Amniotic stem cell (primary cell): Measurements from ENCODE around the gene PODXL2.

Source experiments
- DNase-seq: peaks from one replicate; lab custom pipeline; 2025; lab: John Stamatoyannopoulos, UW

The PODXL2 gene

DNA sequence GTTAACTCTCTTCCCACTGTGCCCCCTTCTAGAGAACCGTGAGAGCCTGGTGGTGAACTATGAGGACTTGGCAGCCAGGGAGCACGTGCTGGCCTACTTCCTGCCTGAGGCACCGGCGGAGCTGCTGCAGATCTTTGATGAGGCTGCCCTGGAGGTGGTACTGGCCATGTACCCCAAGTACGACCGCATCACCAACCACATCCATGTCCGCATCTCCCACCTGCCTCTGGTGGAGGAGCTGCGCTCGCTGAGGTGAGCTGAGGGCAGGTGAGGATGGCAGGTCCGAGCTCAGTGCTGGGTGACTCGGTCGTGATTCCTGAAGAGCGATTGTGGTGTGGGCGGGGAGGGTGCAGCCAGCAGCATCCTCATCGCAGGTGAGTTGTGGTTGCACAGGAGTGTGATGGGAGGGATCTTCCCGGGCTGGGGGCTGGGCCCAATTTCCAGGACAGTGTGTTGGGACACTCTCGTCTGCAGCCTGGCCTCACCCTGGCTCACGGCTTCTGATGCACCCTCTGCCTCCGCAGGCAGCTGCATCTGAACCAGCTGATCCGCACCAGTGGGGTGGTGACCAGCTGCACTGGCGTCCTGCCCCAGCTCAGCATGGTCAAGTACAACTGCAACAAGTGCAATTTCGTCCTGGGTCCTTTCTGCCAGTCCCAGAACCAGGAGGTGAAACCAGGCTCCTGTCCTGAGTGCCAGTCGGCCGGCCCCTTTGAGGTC is 22.7 kb upstream of the PODXL2 start:
- DNase-seq: no peak

DNA sequence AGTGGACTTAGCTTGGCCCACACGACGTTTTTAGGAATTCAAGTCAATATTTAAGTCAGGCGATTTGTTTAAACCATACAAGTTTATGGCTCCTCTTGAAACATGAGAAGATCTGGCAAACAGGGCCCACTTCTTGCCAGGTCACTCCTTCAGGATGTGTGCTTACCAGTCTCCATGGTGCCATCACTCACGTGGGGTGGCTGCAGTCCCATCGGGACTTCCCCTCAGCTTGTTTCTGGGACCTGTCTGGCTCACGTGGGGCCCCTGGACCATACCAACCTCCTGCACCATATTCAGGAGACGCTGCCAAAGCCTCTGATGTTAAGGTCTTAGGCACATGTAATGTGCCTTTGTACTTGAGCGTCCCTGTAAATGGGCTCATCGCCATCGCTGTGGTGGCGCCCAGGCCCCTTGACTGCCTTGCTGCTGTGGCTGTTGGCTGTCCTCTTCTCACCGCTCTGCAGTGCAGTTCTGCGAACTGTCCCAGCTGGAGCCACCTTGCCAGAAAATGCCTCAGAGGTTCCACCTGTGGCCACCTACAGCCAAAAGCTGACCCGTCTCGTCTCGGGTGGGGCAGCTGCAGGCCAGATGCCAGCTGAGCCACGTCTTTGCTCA is 21.9 kb upstream of the PODXL2 start:
- DNase-seq: no peak

DNA sequence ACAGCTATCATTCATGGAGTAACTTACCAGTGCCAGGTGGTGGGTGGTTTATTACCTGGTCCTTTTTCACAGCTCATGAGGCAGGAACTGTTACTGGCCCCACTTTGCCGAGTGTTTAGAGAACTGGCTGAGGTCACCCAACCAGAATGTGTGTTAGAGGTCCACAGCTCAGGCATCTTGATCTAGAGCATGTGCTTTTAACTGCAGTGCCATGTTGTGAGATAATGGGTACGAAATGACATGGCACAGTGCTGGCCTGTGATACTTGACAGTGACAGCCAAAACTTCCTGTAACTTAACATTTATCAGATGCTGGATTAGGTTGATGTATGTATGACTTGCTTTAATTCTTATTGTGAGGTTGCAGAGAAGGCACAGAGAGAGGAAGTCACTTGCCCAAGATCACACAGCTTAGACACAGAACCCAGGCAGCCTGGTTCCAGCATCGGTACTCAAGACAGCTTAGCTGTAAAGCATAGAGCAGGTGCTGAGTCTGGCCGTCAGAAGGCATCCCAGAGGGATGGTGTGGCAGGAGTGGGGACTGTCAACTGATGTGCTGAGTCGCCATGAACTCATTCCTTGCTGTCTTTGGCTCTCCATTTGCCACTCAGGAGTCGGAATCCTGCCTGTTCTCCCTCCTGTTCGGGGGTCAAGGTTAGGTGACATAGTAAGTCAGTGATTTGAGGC is 21.2 kb upstream of the PODXL2 start:
- no peak for DNase-seq

DNA sequence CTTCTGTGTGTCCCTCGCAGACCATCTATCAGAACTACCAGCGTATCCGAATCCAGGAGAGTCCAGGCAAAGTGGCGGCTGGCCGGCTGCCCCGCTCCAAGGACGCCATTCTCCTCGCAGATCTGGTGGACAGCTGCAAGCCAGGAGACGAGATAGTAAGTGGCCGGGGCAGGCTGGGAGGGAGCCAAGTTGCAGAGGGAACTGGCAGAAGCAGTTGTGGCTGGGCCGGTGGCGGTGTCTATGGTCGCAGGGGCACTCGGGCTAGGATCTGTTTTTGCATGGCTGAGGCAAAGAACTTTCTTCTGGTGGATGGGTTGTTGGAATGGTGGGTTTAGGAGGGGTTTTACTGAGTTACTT is 20.6 kb upstream of the PODXL2 start:
- no peak for DNase-seq

DNA sequence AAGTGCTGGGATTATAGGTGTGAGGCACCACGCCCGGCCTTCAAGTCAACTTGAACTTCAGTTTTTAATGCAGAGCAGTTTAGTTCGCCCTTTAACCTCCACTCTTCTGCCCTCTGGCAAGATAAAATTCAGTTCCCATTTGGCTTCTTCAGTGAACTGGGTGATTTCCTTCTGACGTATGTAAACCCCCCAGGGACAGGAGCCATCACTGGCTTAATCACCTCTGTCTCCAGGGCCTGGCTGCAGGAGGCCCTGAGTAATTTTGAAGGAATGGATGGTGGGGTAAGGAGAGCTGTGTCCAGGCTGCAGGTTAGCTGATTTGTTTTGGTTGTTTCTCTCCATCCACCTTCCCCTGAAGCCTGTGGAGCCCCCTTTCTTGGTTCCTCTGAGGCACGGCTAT is 18.9 kb upstream of the PODXL2 start:
- DNase-seq: no peak

DNA sequence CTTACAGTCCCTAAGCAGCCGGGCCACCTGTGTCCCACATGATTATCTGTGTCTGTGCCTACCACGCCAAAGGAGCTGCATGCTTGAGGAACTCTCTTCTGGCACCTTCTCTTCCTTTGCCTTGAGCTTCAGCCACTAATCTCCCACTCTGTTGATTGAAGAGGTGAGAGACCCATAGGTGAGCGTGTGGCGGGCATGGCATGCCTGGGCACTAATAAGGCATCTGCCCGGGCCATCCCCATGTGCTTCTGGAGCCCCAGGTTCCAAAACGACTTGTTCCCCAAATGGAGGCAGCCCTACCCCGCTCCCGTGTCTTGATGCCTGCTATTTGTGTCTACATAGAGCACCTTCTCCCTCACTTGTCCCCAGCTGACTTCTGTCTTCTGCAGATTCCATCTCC is 17.7 kb upstream of the PODXL2 start:
- DNase-seq: no peak

DNA sequence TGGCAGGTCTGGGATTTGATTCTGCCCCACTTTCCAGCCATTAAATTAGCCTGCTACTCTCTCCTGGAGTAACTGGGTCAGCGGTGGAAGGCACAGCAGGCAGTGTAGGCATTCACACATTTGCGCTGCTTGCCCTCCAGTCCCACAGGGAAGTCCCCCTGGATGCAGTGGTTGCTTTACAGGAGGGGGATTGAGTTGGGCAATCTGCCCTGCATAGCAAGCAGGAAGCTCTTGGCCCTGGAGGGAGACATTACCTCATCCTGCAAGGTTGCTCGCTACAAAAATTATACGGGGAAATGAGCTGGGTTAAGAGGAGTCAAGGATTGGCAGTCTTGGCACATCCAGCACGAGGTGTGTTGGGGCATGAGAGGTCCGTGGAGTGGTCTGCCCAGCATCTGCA is 16.0 kb upstream of the PODXL2 start:
- DNase-seq: no peak

DNA sequence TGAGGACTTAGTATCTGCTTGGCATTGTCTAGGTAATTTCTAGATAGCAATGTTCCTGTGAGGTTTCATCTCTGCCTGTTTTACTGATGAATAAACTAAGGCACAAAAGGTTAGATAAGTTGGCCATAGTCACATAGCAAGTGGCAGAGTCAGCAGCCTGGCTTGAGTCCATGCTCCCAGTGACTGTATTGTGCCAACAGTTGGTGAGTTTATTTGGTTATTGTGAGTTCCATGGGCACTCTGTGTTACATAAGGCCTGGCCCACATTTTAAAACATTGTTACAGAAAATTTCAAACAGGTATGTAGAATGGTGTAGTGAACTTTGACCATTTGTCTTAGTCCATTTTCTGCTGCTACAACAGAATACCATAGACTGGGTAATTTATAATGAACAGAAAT is 15.6 kb upstream of the PODXL2 start:
- no peak for DNase-seq

DNA sequence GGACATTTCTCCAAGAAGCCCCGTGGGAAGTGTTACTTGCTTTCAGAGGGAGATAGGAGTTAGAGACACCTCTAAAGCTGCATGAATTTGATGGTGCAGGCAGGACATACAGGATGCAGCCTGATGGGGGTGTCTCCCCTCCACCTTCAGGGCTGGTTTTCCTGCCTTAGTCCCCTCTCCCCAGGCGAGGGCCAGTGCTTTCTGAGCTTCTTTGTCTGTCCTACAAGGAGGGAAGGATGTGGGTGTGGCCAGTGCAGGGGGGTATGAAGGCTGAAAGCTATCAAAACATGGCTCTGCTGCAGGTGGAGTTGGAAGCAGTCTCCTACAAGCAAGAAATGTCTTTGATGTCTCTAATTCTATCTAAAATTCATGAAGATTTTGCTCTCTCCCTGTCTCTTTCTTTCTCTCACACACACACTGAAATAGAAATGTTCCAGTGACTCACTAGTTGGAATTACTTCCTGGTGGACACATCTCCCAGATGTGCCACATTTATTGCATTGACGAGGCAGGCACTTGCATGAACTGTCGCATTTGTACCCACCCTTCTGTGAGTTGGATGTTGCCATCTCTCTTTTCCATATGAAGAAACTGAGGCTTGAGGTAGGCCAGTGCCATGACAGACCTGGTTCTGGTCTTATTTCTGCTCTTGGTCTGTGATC is 13.9 kb upstream of the PODXL2 start:
- no peak for DNase-seq

DNA sequence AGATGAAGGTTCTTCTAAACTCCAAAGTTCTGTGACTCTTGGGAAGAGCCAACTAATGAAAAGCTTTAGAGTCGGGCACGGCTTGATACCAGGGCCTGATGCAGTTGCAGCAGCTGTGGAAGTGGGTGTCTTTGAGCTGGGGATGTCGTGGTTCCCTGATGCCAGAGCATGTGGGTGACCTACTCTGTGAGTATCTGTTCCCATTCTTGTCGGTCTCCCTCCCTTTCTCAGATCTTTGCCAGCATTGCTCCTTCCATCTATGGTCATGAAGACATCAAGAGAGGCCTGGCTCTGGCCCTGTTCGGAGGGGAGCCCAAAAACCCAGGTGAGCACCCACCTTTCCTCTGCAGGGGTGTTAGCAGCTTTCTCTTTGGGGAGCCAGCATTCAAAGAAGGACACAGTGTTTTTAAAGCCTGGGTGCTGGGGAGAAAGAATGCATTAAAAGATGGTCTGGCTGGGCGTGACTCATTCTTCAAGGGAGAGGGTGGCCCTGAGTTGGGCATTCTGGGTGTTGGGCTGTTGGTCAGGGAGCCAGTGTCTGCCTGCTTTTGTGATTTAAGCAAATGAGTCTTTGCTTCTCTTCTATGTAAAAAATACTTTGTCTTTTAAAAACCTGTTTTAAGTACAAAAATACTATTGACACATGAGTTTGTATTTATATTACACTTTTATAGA is 13.2 kb upstream of the PODXL2 start:
- DNase-seq: no peak

DNA sequence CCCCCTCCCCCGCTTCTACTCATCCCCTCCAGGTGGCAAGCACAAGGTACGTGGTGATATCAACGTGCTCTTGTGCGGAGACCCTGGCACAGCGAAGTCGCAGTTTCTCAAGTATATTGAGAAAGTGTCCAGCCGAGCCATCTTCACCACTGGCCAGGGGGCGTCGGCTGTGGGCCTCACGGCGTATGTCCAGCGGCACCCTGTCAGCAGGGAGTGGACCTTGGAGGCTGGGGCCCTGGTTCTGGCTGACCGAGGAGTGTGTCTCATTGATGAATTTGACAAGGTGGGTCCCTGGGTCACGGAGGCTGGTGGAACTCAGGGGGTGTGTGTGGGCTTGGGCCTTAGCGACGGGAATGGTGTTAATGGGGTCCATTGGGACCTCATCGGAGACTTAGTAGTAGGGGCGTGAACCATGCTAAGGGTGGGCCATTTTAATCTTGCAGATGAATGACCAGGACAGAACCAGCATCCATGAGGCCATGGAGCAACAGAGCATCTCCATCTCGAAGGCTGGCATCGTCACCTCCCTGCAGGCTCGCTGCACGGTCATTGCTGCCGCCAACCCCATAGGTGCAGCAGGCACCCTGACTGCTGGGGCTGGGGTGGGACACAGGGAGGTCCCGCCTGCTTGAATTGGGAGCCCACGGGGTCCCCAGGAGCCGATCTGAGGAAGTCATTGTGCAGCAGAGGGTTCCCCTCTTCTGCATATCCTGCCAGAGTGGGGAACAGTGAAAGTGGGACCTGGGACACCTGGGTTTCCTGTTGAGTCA is 12.0 kb upstream of the PODXL2 start:
- DNase-seq: no peak

DNA sequence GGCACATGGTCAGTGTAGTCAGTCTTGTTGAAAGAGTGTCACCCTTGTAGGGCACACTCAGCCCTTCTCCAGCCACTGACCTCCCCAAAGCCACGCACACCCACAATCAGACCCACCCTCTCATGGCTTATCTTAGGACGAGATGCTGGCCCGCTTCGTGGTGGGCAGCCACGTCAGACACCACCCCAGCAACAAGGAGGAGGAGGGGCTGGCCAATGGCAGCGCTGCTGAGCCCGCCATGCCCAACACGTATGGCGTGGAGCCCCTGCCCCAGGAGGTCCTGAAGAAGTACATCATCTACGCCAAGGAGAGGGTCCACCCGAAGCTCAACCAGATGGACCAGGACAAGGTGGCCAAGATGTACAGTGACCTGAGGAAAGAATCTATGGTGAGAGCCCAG is 10.1 kb upstream of the PODXL2 start:
- DNase-seq: no peak

DNA sequence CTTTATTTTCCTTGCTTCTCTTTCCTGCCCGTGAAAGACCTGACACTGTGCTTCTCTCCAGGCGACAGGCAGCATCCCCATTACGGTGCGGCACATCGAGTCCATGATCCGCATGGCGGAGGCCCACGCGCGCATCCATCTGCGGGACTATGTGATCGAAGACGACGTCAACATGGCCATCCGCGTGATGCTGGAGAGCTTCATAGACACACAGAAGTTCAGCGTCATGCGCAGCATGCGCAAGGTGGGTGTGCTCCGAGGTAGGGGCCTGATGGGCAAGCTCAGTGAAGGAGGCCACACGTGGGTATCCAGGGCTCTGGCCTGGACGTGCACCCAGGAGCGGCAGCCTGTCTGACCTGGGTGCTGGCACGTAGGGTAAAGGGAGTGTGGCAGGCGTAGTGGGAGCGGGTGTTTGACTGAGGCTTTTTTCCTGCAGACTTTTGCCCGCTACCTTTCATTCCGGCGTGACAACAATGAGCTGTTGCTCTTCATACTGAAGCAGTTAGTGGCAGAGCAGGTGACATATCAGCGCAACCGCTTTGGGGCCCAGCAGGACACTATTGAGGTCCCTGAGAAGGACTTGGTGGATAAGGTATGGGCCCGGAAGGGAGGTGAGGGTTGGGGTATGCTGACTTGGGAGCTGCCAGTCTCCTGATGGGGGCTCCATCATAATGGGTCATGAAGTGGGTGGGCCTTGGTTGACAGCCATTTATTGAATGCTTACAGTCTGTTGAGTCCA is 8.2 kb upstream of the PODXL2 start:
- no peak for DNase-seq

DNA sequence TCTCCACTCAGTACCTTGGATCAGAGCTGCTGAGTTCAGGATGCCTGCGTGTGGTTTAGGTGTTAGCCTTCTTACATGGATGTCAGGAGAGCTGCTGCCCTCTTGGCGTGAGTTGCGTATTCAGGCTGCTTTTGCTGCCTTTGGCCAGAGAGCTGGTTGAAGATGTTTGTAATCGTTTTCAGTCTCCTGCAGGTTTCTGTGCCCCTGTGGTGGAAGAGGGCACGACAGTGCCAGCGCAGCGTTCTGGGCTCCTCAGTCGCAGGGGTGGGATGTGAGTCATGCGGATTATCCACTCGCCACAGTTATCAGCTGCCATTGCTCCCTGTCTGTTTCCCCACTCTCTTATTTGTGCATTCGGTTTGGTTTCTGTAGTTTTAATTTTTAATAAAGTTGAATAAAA is 7.0 kb upstream of the PODXL2 start:
- no peak for DNase-seq

DNA sequence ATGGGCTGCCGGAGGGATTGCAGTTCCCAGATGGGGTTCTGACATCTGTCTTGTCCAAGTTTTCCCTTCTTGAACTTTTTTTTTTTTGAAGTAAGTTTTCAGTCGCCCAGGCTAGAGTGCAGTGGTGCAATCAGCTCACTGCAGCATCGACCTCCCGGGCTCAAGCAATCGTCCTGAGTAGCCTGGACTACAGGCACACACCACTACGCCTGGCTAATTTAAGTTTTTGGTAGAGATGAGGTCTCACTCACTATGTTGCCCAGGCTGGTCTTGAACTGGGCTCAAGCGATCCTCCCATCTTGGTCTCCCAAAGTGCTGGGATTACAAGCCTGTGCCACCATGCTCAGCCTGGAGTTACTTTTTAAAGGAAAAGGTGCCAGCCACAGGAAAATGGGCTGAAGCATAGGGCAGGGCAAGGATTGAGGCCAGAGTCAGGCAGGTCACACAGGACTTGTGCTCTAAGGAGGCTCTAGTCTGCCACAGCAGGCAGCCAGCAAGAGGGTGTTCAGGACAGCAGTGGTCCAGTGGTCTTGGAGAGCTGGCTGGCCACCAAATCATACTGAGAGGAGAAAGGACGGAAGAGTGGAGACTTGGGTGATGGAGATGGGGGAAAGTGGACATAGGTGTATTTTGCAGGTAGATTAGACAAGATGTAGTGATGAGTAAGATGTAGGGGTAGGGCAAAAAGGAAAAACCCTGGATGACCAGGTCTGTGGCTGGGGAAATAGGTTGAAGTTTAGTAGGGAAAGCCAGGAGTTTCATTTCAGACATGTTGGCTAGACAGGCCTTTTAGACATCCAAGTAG is 6.0 kb upstream of the PODXL2 start:
- DNase-seq: no peak

DNA sequence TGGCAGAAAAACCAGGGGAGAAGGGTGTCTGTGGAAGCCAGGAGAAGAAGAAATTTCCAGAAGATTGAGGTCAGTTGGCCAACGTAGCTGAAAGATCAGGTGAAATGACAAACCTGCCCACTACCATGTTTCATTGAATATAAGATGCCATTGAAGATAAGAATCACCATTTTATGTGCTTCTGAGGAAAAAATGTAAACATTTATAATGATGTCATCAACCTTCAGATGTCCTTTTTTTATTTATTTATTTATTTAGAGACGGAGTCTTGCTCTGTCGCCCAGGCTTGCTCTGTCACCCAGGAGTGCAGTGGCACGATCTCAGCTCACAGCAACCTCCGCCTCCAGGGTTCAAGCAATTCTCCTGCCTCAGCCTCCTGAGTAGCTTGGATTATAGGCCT is 4.9 kb upstream of the PODXL2 start:
- DNase-seq: no peak

DNA sequence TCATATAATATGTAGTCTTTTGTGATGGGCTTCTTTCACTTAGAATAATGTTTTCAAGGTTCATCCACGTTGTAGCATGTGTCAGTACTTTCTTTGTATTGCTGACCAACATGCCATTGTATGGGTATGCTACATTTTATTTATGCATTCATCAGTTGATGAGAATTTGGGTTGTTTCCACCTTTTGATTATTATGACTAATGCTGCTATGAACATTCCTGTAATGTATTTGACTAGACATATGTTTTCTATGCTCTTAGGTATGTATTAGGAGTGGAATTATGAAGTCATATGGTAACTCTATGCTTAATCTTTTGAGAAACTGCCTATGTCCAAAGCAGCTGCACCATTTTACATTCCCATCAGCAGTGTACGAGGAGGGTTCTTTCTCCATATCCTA is 3.2 kb upstream of the PODXL2 start:
- no peak for DNase-seq

DNA sequence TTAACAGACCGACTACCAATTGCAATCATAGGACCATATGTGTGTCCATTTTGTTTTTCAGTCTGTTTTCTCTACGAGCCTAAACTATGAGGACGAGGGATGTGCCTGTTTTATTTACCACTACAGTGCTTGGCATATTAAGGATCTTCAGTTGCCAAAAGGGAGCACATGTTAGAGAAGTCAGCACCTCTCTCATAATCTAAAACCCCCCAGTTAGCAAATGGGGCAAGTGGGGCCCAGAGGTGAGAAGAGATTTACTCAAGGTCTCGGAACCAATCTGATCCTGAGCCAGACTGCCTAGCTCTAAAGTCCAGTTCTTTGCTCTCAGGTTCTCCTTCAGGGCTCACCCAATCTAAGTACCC is 578 bp upstream of the PODXL2 start:
- no peak for DNase-seq

DNA sequence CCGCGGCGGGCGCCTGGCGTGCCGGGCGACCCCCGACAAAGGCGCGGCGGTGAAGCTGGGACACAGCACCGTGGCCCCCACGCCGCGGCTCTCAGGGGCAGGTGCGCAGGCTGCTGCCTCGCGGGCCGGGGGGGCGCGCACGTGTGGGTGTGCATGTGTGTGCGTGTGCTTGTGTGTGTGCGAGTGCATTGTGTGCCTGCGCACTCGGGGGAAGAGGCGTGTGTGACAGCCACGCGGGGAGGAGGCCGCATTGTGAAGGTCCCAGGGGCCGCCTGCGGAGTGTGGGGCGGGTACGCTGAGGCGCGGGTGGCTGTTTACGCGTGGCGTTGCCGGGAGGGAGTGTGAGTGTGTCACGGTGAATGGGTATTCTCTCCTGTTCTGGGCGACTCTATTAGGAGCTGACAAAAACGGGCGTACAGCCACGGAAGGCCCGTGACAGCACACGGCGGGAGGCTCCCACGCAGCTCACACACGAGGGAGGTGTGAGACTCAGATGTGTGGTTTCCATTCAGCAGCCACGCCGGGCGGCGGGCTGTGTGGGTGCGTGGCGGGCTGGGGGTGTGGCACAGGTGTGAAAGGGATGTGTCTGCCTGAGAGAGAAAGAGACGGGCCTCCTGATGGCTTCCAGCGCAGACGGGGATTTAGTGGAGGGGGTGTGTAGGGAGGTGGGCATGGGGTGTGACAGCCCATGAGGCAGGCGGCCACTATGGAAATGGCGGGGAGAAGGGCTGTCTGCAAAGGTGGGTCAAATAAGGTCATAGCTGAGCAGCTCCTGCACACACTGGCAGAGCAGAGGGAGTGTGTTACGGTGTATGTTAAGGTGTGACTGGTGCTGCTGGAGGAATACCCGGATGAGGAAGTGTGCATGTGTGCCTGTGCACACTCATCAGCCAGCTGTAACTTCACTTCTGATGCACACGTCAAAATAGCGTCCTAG is 750 bp downstream of the PODXL2 start:
- no peak for DNase-seq
